Islet precursor cell (in vitro differentiated cells): ENCODE results near the gene MAPKAP1.

Experiments
- DNase-seq: peaks from one replicate; pipeline ENCODE4 v3.0.0-alpha.2; 2018

The MAPKAP1 gene

DNA sequence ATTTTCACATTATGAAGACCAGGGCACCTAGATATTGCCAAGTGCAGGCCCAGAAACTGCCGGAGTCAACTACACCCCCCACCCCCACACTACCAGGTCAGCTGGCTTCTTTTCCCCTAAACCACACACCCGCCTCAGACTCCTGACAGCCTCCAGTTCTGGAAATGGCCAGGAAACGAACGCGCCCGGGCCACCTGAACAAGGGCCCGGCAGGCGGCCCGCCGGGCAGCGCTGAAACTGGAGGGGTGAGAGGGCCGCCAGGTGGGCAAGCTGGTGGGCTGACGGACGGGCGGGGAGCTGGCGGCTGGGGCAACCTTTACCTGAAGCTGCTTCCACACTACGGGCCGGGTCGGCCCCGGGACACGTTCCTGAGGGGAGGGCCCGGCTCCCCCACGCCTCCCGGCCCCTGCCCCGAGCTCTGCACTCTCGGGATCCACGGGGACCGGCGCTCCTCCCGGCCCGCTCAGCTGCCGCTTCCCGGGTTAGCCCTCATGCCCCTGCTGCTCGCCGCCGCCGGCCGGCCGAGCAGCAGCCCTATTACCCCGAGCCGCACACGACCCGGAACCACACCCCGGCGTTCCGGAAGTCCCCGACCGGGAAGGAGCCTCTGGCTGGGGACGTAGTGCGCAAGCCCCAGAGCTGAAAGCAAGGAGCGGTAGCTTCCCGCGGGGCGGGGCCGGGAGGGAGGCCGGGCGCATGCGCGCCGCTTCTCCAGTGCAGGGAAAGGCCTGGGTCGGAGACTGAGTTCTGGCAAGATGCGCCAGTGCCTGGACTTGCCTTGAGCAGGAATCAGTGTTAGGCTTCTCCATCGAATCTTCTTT, at the start of gene MAPKAP1:
MAPKAP1 (minus strand) TSS at position 558 of the 821 bp plus-strand sequence. CDS start 34,634 bp downstream, outside the sequence.
- peak; percentile 99 for DNase-seq

- no peak for DNase-seq
Observed at GRCh38 chr9:125756518-125756917, 49.5 kb upstream of the MAPKAP1 start.

- DNase-seq = no peak
Observed at GRCh38 chr9:125755340-125755739, 48.3 kb upstream of the MAPKAP1 start.

DNA sequence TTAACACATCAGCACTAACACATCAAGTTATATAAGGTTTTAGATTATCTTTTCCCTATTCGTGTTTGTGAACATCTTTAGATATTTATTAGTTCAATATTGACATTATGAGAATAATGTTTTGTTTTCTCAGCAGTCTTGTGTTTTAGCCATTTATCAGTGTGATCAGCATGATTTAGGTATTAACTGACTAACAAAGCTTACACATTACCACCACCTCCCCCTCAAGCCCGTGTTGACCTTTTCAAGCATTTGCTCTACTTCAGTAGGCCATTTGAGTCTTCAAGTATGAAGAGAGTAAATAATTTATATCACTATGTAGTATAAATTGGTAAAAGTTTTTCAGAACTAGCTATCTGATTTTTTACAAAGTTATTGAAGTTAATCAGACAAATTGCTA, 47.1 kb upstream of the MAPKAP1 start:
- no peak for DNase-seq

- DNase-seq = no peak
Observed at GRCh38 chr9:125752070-125752628, 45.1 kb upstream of the MAPKAP1 start.

- DNase-seq = no peak
Observed at GRCh38 chr9:125750627-125751011, 43.6 kb upstream of the MAPKAP1 start.

DNA sequence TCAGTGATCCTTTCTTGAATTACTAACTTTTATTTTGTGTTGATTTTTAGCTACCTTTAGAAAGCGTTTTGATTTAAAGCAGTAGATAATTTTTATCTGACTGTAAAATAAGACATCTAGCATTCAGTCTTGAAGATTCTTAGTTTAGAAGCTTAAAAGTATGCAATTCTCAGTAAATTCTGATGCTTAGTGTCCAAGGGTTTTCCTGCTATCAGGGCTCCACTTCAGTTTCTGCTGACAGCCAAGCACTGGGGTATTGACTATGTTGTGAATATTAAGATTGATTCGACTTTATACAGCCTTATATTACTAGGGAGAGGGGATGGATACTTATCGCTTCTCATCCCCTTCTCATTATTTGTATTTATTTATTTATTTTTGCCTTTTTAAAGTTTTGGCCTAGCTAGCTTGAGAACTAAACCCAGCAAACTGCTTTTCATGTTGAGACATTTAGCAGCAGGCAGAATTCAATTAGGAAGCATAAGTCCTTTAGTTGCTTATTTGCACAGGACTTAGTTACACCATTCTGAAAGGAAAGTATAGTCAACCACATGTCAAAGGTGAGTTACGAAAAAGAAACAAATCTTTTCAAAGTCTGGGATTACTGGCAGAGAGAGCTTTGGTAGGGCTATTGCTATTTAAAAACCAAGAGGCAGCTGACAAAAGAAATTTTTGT, 43.1 kb upstream of the MAPKAP1 start:
- no peak for DNase-seq

DNA sequence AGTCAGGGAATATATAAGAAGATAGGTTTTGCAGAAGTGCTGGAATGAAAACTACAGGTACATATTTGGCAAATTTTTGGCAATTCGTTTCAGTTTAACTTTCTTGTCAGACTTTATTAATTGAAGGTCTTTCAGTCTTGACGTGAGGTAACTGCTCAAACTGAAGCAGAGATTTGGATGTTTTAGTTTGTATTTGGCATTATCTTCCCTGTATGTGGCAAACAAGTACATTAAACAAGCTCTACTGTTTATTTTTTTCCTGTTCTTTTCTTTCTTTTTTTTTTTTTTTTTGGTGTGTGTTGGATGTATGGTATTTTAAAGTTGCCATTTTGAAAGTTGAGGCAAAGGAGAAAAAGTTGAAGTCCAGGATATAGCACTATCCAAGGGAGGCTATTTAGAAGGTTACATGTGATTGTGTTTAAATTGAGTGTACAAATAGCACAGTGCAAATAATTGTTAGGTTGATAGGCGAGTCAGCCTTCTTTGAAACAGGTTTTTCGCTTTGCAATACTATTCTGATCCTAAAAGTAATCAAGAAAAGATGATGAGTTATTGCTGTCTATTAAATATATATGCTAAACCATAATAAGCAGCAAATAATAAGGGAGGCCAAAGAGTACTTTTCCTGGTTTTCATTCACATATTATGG, 42.4 kb upstream of the MAPKAP1 start:
- no peak for DNase-seq

DNA sequence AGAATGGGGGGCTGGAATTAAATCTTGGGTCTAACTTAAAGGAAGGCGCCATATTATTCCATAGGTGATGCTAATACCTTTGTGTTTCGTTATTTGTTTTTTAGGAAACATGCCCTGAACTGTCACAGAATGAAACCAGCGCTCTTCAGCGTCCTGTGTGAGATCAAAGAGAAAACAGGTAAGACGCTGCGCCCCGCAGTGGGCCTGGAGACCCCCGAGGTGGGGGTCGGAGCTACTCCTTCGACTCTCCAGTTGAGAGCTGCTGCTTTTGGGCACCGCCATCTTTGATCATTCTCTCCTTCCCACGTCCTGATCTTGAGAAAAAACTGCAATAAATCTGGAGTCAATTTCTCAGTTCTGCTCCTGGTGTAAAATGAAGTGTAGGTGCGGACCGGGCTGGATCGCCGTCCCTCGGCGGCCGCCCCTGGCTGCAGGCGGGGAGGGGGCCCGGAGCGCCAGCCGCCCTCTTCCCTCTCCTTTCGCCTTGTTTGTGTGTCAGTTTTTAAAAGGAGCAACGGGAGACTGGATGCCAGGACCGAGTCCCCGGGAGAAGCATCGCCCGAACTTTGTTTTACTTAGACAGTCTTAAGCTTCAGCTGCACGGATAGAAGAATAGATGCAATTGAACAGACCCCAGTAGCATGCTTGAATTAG, 41.6 kb upstream of the MAPKAP1 start:
- DNase-seq = peak; percentile 56

DNA sequence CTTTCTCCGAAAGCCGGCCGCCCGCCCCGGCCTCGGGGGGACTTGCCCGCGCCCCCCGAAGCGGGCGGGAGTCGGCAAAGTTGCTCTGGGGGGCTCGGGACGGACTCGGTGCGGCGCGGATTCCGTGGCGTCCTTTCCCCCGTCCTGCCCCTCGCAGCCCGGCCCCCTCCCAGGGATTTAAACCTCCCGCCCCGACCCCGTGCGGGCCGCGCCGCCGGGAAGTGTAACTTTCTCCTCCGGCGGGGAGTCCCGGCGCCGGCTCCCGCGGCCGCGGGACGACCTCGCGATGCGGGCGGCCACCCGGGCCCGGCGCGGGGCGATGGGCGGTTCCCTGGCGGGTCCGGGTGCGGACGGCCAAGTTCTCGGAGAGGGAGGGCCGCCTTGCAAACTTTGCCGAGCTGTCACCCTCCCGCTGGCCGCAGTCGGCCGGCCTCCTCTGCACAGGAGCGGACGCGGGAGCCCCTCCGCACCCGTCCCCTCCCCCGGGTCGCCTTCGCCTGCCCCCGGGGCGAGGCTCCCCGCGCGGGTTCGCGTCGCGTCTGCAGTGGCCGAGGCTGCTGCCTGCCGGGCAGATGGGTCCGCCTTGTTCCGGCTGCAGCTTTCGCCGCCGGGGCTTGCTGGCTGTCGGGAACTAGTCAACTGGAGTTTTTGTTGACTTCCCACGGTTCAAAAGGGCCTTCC, 40.9 kb upstream of the MAPKAP1 start:
- DNase-seq = peak; percentile 58

DNA sequence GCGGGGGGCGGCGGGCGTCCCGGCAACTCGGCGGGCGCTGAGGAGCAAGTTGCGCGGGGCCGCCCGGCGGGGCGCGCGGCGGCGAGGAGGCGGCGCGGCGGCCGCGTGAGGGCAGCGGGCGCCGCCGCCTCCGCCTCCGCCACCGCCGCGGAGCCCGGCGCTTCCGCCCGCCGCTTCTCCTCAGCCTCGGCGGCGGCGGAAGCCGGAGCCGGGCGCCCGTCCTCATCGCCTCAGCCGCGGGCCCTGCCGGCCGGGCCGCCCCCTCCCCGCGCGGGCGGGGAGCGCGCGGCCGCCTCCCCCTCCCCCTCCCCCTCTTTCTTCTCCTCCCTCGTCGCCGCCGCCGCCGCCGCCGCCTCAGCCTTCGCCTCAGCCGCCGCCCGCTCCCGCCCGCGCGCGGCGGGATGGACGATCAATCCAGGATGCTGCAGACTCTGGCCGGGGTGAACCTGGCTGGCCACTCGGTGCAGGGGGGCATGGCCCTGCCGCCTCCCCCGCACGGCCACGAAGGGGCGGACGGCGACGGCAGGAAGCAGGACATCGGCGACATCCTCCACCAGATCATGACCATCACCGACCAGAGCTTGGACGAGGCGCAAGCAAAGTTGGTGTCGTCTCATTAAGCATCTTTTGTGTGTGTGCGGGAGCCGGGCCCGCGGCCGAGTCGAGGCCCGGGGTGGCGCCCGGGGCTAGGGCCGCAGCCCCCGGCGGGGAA, 40.2 kb upstream of the MAPKAP1 start, which contains the start of gene PBX3:
PBX3 (plus strand) TSS at position 321 of the 712 bp plus-strand sequence.
- DNase-seq = peak; percentile 66

GRCh38 chr9:125746774-125747052, 39.7 kb upstream of the MAPKAP1 start:
- no peak for DNase-seq

GRCh38 chr9:125746017-125746773, 39.2 kb upstream of the MAPKAP1 start:
- peak; percentile 99 for DNase-seq

GRCh38 chr9:125745682-125746016, 38.6 kb upstream of the MAPKAP1 start:
- no peak for DNase-seq

GRCh38 chr9:125745018-125745417, 38.0 kb upstream of the MAPKAP1 start:
- no peak for DNase-seq

GRCh38 chr9:125744616-125745015, 37.6 kb upstream of the MAPKAP1 start:
- DNase-seq = no peak

- DNase-seq = no peak
Observed at GRCh38 chr9:125743682-125744428, 36.8 kb upstream of the MAPKAP1 start.

DNA sequence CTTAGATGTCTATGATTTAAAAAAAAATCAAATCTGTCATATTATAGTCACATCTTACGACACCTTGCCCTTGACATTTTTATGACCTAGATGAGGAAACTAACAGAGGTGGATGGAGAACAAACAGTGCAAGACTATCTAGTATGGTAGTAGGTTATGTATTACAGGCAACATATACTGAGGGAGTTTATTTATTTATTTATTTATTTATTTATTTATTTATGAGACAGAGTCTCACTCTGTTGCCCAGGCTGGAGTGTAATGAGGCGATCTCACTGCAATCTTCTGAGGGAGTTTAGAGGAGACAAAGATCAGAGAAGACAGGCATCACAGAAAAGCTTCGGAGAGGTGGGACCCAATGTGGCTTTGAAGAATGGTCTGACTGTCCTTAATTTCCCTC, 35.6 kb upstream of the MAPKAP1 start:
- DNase-seq = no peak

- DNase-seq = no peak
Observed at GRCh38 chr9:125739436-125739835, 32.4 kb upstream of the MAPKAP1 start.

DNA sequence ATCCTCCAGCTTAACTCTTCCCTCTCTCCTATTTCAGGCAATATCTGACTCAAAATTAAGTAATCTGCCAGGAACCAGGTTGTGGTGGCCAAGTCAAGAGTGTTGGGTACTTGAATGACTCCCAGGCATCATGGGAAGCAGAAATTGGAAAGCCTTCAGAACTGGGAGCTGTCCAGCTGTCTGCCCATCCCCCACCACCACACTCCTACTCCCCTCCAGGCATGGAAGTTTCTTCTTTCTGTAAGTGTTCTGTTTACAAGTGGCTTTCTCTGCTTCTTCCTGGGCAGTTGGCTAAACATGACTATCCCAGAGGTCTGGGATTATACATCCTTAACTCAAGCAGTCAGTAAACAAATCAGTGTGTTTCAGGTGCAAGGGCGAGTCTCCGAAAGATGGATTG, 25.6 kb upstream of the MAPKAP1 start:
- DNase-seq = peak; percentile 84
